GM10847 (cell line): ENCODE measurements around the gene TAC1.

Experiments
- POLR2A ChIP-seq: IDR thresholded peaks from 2 replicates; pipeline ENCODE4 v1.6.1; 2011; ENCODE audit not compliant: insufficient read length; ENCODE audit errors: extremely low read depth

Gene TAC1

DNA sequence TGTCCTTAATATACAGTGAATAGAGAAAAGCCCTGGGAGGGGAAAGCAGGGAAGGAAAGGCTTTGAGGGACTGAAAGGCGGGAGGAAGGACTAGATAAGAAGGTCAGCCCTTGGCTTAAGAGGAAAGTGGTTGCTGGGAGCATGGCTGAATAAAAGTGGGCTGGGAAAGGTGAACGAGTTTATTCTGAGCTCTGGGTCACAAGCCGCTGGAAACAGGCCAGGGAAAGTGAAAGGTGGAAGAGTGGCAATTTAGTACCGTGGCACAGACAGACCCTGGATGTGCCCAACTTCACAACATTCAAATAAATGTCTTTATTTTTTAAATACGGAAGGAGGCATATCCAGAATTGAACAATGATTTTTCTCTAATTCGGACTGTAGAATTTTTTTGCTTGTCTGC, 39.7 kb downstream of the TAC1 start:
- TF ChIP-seq POLR2A: no peak

- TF ChIP-seq POLR2A: no peak
These were observed 40.4 kb downstream of the TAC1 start for GRCh38 chr7:97772045-97772901.
